ENCODE results near the gene FAM76B. TPM values are rescaled to one million over a fixed set of nuclear protein-coding genes. Genes with fewer than 3 reads are reported as not detected.
A peak's percentile ranks its signal among the peaks of the same experiment; 100 is the strongest.

Gene FAM76B
- total and polyA plus RNA-seq, 9 of the 15 experiments (the other 6 are each of a cell fraction or from before 2014, with no cell fraction given) = 22.5 to 60.0 (median 35.0) TPM

DNA sequence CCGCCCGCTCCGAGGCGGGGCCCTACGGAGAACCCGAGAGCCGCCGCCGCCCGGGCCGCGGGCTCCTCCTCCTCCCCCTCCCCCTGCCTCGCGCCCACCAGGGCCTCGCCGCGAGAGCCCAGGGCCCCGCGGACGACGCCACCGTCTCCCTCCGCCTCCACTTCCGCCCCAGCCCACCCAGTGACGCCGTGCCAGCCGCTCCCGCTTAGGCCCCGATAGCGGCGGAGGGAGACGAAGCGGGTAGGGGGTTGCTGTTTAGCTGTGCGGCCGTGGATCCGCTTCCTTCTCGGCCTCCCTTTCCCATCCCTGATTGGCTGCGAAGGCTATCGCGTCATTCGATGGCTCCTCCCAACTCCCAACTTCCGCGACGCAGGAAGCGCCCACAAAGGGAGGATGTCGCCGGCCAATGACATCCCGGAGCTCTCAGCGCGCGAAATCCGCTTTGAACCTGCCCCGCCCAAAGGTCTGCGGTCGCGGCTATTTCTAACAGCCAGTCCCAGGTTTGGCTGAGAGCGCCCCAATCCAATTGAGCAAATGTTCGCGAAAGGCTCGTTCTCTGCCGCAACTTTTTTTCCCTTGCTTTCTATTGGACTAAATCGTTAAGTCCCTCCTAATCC lies at the start of gene FAM76B (continued):
- TF ChIP-seq, protein P1, sequence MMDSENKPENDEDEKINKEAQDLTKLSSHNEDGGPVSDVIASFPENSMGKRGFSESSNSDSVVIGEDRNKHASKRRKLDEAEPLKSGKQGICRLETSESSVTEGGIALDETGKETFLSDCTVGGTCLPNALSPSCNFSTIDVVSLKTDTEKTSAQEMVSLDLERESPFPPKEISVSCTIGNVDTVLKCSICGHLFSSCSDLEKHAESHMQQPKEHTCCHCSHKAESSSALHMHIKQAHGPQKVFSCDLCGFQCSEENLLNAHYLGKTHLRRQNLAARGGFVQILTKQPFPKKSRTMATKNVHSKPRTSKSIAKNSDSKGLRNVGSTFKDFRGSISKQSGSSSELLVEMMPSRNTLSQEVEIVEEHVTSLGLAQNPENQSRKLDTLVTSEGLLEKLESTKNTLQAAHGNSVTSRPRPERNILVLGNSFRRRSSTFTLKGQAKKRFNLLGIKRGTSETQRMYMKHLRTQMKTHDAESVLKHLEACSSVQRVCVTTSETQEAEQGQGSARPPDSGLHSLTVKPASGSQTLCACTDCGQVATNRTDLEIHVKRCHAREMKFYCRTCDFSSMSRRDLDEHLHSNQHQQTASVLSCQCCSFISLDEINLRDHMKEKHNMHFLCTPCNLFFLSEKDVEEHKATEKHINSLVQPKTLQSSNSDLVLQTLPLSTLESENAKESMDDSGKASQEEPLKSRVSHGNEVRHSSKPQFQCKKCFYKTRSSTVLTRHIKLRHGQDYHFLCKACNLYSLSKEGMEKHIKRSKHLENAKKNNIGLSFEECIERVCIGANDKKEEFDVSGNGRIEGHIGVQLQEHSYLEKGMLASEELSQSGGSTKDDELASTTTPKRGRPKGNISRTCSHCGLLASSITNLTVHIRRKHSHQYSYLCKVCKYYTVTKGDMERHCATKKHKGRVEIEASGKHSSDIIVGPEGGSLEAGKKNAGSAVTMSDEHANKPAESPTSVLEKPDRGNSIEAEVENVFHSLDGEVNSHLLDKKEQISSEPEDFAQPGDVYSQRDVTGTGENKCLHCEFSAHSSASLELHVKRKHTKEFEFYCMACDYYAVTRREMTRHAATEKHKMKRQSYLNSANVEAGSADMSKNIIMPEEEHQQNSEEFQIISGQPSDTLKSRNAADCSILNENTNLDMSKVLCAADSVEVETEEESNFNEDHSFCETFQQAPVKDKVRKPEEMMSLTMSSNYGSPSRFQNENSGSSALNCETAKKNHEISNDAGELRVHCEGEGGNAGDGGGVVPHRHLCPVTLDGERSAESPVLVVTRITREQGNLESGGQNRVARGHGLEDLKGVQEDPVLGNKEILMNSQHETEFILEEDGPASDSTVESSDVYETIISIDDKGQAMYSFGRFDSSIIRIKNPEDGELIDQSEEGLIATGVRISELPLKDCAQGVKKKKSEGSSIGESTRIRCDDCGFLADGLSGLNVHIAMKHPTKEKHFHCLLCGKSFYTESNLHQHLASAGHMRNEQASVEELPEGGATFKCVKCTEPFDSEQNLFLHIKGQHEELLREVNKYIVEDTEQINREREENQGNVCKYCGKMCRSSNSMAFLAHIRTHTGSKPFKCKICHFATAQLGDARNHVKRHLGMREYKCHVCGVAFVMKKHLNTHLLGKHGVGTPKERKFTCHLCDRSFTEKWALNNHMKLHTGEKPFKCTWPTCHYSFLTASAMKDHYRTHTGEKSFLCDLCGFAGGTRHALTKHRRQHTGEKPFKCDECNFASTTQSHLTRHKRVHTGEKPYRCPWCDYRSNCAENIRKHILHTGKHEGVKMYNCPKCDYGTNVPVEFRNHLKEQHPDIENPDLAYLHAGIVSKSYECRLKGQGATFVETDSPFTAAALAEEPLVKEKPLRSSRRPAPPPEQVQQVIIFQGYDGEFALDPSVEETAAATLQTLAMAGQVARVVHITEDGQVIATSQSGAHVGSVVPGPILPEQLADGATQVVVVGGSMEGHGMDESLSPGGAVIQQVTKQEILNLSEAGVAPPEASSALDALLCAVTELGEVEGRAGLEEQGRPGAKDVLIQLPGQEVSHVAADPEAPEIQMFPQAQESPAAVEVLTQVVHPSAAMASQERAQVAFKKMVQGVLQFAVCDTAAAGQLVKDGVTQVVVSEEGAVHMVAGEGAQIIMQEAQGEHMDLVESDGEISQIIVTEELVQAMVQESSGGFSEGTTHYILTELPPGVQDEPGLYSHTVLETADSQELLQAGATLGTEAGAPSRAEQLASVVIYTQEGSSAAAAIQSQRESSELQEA (IDR thresholded peaks at IDR 0.05; ENCODE audit: low read depth) = no peak
- no peak for TF ChIP-seq KLF16 (IDR thresholded peaks at IDR 0.05)
- TF ChIP-seq POLR2A (conservative IDR thresholded peaks at IDR 0.05) = peak; percentile 77; the same call in 1 of the 2 replicates
- TF ChIP-seq NCOA1 (IDR thresholded peaks at IDR 0.05; ENCODE audit: low read depth) = no peak
- peak; percentile 37; the same call in 1 of the 2 replicates for TF ChIP-seq ZNF384 (IDR thresholded peaks at IDR 0.05; ENCODE audit: low read depth, low read length)
- TF ChIP-seq, protein P2, sequence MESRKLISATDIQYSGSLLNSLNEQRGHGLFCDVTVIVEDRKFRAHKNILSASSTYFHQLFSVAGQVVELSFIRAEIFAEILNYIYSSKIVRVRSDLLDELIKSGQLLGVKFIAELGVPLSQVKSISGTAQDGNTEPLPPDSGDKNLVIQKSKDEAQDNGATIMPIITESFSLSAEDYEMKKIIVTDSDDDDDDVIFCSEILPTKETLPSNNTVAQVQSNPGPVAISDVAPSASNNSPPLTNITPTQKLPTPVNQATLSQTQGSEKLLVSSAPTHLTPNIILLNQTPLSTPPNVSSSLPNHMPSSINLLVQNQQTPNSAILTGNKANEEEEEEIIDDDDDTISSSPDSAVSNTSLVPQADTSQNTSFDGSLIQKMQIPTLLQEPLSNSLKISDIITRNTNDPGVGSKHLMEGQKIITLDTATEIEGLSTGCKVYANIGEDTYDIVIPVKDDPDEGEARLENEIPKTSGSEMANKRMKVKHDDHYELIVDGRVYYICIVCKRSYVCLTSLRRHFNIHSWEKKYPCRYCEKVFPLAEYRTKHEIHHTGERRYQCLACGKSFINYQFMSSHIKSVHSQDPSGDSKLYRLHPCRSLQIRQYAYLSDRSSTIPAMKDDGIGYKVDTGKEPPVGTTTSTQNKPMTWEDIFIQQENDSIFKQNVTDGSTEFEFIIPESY (CRISPR knock-in tag; IDR thresholded peaks at IDR 0.05) = no peak
- peak; percentile 90 for TF ChIP-seq MYBL2 (IDR thresholded peaks at IDR 0.05; ENCODE audit: low read depth)
- no peak for TF ChIP-seq MYBL2 (CRISPR knock-in tag; IDR thresholded peaks at IDR 0.05; ENCODE audit: borderline replicate concordance)
- TF ChIP-seq, protein P3, sequence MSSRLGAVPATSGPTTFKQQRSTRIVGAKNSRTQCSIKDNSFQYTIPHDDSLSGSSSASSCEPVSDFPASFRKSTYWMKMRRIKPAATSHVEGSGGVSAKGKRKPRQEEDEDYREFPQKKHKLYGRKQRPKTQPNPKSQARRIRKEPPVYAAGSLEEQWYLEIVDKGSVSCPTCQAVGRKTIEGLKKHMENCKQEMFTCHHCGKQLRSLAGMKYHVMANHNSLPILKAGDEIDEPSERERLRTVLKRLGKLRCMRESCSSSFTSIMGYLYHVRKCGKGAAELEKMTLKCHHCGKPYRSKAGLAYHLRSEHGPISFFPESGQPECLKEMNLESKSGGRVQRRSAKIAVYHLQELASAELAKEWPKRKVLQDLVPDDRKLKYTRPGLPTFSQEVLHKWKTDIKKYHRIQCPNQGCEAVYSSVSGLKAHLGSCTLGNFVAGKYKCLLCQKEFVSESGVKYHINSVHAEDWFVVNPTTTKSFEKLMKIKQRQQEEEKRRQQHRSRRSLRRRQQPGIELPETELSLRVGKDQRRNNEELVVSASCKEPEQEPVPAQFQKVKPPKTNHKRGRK (tag; IDR thresholded peaks at IDR 0.05) = no peak
- peak; percentile 80 for TF ChIP-seq RB1 (IDR thresholded peaks at IDR 0.05; ENCODE audit: low read depth)
- TF ChIP-seq TBL1XR1 (IDR thresholded peaks at IDR 0.05; ENCODE audit: low read length in 2 of 2) = 0 out of 4 replicates have a peak, but pooled peaks of 1 of the 2 experiments have one; percentile 16
- peak; percentile 97 for TF ChIP-seq MTA1 (IDR thresholded peaks at IDR 0.05; ENCODE audit: borderline replicate concordance)
- TF ChIP-seq GTF2E2 (tag; IDR thresholded peaks at IDR 0.05) = peak; percentile 78
- no peak for TF ChIP-seq NR2C1 (IDR thresholded peaks at IDR 0.05)
- TF ChIP-seq NR2C1 (tag; IDR thresholded peaks at IDR 0.05) = peak; percentile 11; the same call in 1 of the 2 replicates
- peak; percentile 46 for TF ChIP-seq NFIC (IDR thresholded peaks at IDR 0.05)
- no peak for TF ChIP-seq TARDBP (IDR thresholded peaks at IDR 0.05)
- peak; percentile 78 for TF ChIP-seq L3MBTL2 (IDR thresholded peaks at IDR 0.05)
- no peak for TF ChIP-seq GTF2F1 (IDR thresholded peaks at IDR 0.05; ENCODE audit: low read depth, low read length)
- TF ChIP-seq POLR3A (IDR thresholded peaks at IDR 0.05; ENCODE audit: borderline replicate concordance, extremely low read depth, insufficient read depth, insufficient read length) = no peak

Measured in K562 (cell line).